ENCODE measurements around the gene OR10K1. TPM values are rescaled to one million over a fixed set of nuclear protein-coding genes. Genes with fewer than 3 reads are reported as not detected.

OR10K1 gene
- total RNA-seq, 1 experiment from 2014 or later = not detected

GRCh38 chr1:158434741-158435140, 26.9 kb upstream of the OR10K1 start:
- BruUV-seq (replicated peaks) = no TSS peak

GRCh38 chr1:158445376-158445775, 16.3 kb upstream of the OR10K1 start:
- Histone ChIP-seq H3K27ac (ENCODE audit: low read length) (no peak overlapping the region), H3K9me3 (ENCODE audit: control insufficient read depth, insufficient read depth, low read depth, low read length) (no peaks in the 10 kb centered on the region), H3K4me1 (ENCODE audit: control insufficient read depth, insufficient read depth, low read length) (no peaks in the 10 kb centered on the region), H3K27me3 (ENCODE audit: control insufficient read depth, insufficient read depth, low read length) (no peaks in the 10 kb centered on the region), H3K36me3 (ENCODE audit: control insufficient read depth, insufficient read depth, low read length) (no peaks in the 10 kb centered on the region; the same call in 1 of the 2 replicates), H3K4me3 (ENCODE audit: low read depth in 2 of 2, low read length in 2 of 2) (no peak overlapping the region)
- intact Hi-C loops (cut with micrococcal nuclease; ENCODE audit: unreplicated experiment) = no loop called here
- in situ Hi-C loops (cut with HindIII; ENCODE audit: low pct_unique_long_range_greater_than_20kb, low sequenced_read_pairs) = no loop called here
- no peak for TF ChIP-seq SIN3A (IDR thresholded peaks at IDR 0.05; ENCODE audit: borderline replicate concordance, insufficient read depth, low read depth, low read length)
- no peak for TF ChIP-seq TCF7L2 (IDR thresholded peaks at IDR 0.05; ENCODE audit: low read depth, low read length)
- no peak for TF ChIP-seq REST (IDR thresholded peaks at IDR 0.05; ENCODE audit: insufficient read depth in 1 of 2, low read depth in 2 of 2, low read length in 1 of 2)
- TF ChIP-seq CTCF (IDR thresholded peaks at IDR 0.05) = no peak
- TF ChIP-seq POLR2AphosphoS5 (IDR thresholded peaks at IDR 0.05; ENCODE audit: low read depth, low read length) = no peak
- no TSS peak for BruUV-seq (replicated peaks)
- CTCF ChIA-PET = no interaction called here
- POLR2A ChIA-PET = no interaction called here
- no peak for ATAC-seq
- DNase-seq (ENCODE audit: low read depth, low spot score) = no peak

More at GRCh38 chr1:158434741-158435140, 26.9 kb upstream of the OR10K1 start:
- no peak overlapping the region for H3K4me3 ChIP-seq (ENCODE audit: low read depth in 2 of 2, low read length in 2 of 2)
- H3K9me3 ChIP-seq (ENCODE audit: control insufficient read depth, insufficient read depth, low read depth, low read length) = no peaks in the 10 kb centered on the region
- DNase-seq (ENCODE audit: low read depth, low spot score) (no peak), ATAC-seq (no peak)
- H3K27me3 ChIP-seq (ENCODE audit: control insufficient read depth, insufficient read depth, low read length) = no peaks in the 10 kb centered on the region
- no peak overlapping the region for H3K27ac ChIP-seq (ENCODE audit: low read length)
- intact Hi-C loops (cut with micrococcal nuclease; ENCODE audit: unreplicated experiment) (no loop called here), in situ Hi-C loops (cut with HindIII; ENCODE audit: low pct_unique_long_range_greater_than_20kb, low sequenced_read_pairs) (no loop called here)
- H3K36me3 ChIP-seq (ENCODE audit: control insufficient read depth, insufficient read depth, low read length) = no peaks in the 10 kb centered on the region; the same call in 1 of the 2 replicates
- H3K4me1 ChIP-seq (ENCODE audit: control insufficient read depth, insufficient read depth, low read length) = no peaks in the 10 kb centered on the region
- ChIA-PET POLR2A (no interaction called here), CTCF (no interaction called here)
- TF ChIP-seq CTCF (IDR thresholded peaks at IDR 0.05) (no peak), REST (IDR thresholded peaks at IDR 0.05; ENCODE audit: insufficient read depth in 1 of 2, low read depth in 2 of 2, low read length in 1 of 2) (no peak), SIN3A (IDR thresholded peaks at IDR 0.05; ENCODE audit: borderline replicate concordance, insufficient read depth, low read depth, low read length) (no peak), POLR2AphosphoS5 (IDR thresholded peaks at IDR 0.05; ENCODE audit: low read depth, low read length) (no peak)
